ENCODE data around the gene WTIP.

Gene WTIP

DNA sequence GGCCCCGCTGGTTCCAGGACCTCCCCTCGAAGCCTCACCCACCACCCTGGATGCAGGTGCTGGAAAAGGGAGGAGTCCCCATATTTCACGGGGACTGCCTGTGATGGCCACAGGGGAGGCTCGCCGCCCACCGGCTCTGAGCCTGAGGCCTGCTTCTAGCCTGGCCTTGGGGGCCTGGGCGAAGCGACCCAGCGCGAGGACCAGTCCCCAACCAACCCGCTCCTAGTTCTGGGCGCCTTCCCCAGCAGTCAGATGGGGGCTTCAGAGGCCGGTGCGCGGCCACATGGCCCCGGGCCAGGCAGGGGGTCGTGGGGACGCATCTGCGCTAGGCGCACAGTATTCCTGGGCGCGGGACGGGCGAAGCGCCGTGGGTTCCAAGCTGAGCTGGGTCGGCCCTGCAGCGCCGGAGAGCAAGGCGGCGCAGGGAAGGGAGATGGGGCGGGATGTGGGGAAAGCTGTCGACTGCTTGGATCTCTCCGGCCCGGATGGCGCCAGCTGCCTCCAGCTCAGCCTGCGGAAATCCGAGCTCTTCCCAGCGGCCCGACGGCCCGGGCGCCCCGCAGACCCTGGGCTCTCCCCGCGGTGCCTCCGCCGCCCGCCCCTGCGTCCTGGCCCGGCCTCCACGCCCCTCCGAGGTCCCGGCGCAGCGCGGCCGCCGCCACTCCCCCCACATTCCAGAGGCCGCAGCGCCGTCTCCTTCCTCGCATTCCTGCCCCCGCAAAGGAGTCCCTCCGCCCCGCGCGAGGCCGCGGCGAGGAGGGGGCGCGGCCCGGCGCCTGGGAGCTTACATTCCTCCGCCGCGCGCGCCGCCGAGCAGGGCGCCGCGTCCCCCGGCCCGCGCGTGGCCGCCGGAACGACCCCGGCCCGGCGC, at the start of gene WTIP:
Gene WTIP (plus strand): TSS at position 788 of the 871 bp plus-strand sequence. CDS start 217 bp downstream, outside the sequence.
- H2AFZ ChIP-seq (ENCODE audit: low read depth) = no peak within 1 kb of the TSS
- H3K9ac ChIP-seq = no peak within 1 kb of the TSS
- H3K4me2 ChIP-seq = no peak within 1 kb of the TSS
- no peaks in the 10 kb centered on the region for H3K79me2 ChIP-seq (ENCODE audit: insufficient read depth, low read depth)
- no peak within 1 kb of the TSS for H3K27ac ChIP-seq
- TF ChIP-seq, protein P1, sequence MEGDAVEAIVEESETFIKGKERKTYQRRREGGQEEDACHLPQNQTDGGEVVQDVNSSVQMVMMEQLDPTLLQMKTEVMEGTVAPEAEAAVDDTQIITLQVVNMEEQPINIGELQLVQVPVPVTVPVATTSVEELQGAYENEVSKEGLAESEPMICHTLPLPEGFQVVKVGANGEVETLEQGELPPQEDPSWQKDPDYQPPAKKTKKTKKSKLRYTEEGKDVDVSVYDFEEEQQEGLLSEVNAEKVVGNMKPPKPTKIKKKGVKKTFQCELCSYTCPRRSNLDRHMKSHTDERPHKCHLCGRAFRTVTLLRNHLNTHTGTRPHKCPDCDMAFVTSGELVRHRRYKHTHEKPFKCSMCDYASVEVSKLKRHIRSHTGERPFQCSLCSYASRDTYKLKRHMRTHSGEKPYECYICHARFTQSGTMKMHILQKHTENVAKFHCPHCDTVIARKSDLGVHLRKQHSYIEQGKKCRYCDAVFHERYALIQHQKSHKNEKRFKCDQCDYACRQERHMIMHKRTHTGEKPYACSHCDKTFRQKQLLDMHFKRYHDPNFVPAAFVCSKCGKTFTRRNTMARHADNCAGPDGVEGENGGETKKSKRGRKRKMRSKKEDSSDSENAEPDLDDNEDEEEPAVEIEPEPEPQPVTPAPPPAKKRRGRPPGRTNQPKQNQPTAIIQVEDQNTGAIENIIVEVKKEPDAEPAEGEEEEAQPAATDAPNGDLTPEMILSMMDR (conservative IDR thresholded peaks at IDR 0.05; ENCODE audit: low read depth, low read length) = no peak
- H3K36me3 ChIP-seq (ENCODE audit: insufficient read depth) = no peaks in the 10 kb centered on the region
- no peaks in the 10 kb centered on the region for H4K20me1 ChIP-seq (ENCODE audit: insufficient read depth)
- no peak within 1 kb of the TSS for H3K4me3 ChIP-seq (IDR thresholded peaks at IDR 0.05; ENCODE audit: insufficient read depth, low read depth, low read length)
- H3K4me1 ChIP-seq (ENCODE audit: low read depth, poor library complexity, severe bottlenecking) = no peaks in the 10 kb centered on the region
- no peaks in the 10 kb centered on the region for H3K27me3 ChIP-seq (ENCODE audit: insufficient read depth, low read depth)

DNA sequence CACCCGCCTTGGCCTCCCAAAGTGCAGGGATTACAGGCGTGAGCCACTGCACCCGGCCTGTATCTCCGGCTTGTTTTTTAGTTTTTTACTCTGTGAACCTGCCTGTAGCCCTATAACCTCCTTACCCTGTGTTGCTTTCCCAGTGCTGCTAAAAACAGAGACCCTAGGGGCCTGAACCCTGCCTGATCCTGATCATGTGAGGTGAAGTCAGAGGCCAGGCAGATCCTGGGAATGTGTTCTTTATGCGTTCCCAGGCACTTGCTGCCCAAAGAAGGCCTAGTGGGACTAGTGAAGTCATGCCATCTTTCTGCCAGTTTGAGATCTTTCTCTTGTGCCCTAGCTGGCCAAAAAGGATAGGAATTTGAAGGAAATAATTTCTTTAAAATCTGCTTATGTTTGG, 48.8 kb upstream of the WTIP start:
- no peak overlapping the region for H2AFZ ChIP-seq (ENCODE audit: low read depth)
- peaks cover 31% of the 10 kb centered on the region for H3K4me1 ChIP-seq (ENCODE audit: low read depth, poor library complexity, severe bottlenecking)
- peaks cover 12% of the 10 kb centered on the region; the same call in 1 of the 2 replicates for H3K36me3 ChIP-seq (ENCODE audit: insufficient read depth)
- no peak overlapping the region for H3K9ac ChIP-seq
- H3K4me2 ChIP-seq = no peak overlapping the region
- no peaks in the 10 kb centered on the region for H3K27me3 ChIP-seq (ENCODE audit: insufficient read depth, low read depth)
- TF ChIP-seq, protein P1 (conservative IDR thresholded peaks at IDR 0.05; ENCODE audit: low read depth, low read length) = no peak
- H3K4me3 ChIP-seq (IDR thresholded peaks at IDR 0.05; ENCODE audit: insufficient read depth, low read depth, low read length) = no peak overlapping the region
- peaks cover 92% of the 10 kb centered on the region for H3K79me2 ChIP-seq (ENCODE audit: insufficient read depth, low read depth)
- H3K27ac ChIP-seq = no peak overlapping the region
- peaks cover 40% of the 10 kb centered on the region for H4K20me1 ChIP-seq (ENCODE audit: insufficient read depth)

DNA sequence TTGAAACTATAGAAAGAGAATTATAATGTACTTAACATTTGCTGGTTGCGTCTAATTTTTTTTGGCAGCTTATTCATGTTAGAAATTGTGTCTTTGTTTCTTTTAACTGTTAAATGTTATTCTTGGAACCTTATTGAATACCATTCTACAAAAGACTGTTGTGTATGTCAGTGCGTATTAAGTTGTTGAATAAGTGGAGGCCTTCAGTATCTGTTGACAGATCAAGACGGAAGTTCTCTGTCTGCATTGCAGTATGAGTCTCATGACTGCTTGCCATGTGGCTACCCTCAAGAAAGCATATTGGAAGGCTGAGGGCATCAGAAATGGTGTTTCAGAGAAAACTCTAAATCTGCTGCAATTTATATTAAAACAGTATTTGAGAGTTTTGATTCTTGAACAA, 44.8 kb upstream of the WTIP start:
- Histone ChIP-seq H3K79me2 (ENCODE audit: insufficient read depth, low read depth) (peaks cover 82% of the 10 kb centered on the region), H3K4me1 (ENCODE audit: low read depth, poor library complexity, severe bottlenecking) (peaks cover 5% of the 10 kb centered on the region), H3K4me2 (no peak overlapping the region), H3K27me3 (ENCODE audit: insufficient read depth, low read depth) (no peaks in the 10 kb centered on the region), H2AFZ (ENCODE audit: low read depth) (no peak overlapping the region), H3K27ac (no peak overlapping the region), H3K4me3 (IDR thresholded peaks at IDR 0.05; ENCODE audit: insufficient read depth, low read depth, low read length) (no peak overlapping the region), H3K9ac (no peak overlapping the region), H3K36me3 (ENCODE audit: insufficient read depth) (peaks cover 17% of the 10 kb centered on the region; the same call in 1 of the 2 replicates), H4K20me1 (ENCODE audit: insufficient read depth) (peaks cover 18% of the 10 kb centered on the region)
- TF ChIP-seq, protein P1 (conservative IDR thresholded peaks at IDR 0.05; ENCODE audit: low read depth, low read length) = no peak

DNA sequence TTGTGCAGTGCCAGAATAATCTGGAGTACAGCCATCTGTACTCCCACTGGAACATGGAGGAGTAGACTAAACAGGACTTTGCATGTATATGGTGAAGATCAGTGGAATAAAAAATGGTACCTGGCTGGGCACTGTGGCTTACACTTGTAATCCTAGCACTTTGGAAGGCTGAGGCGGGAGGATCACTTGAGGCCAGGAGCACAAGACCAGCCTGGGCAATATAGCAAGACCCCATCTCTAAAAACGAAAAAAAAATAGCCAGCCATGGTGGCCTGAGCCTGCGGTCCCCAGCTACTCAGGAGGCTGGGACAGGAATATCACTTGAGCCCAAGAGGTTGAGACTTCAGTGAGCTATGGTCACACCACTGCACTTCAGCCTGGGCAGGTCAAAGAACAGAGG, 33.4 kb upstream of the WTIP start:
- no peak overlapping the region for H3K9ac ChIP-seq
- H3K27me3 ChIP-seq (ENCODE audit: insufficient read depth, low read depth) = no peaks in the 10 kb centered on the region
- no peak overlapping the region for H3K4me2 ChIP-seq
- H3K4me1 ChIP-seq (ENCODE audit: low read depth, poor library complexity, severe bottlenecking) = no peaks in the 10 kb centered on the region
- no peak overlapping the region for H3K27ac ChIP-seq
- no peak overlapping the region for H2AFZ ChIP-seq (ENCODE audit: low read depth)
- TF ChIP-seq, protein P1 (conservative IDR thresholded peaks at IDR 0.05; ENCODE audit: low read depth, low read length) = no peak
- peaks cover 19% of the 10 kb centered on the region; the same call in 1 of the 2 replicates for H3K36me3 ChIP-seq (ENCODE audit: insufficient read depth)
- H4K20me1 ChIP-seq (ENCODE audit: insufficient read depth) = no peaks in the 10 kb centered on the region; the same call in 1 of the 2 replicates
- no peak overlapping the region for H3K4me3 ChIP-seq (IDR thresholded peaks at IDR 0.05; ENCODE audit: insufficient read depth, low read depth, low read length)
- no peaks in the 10 kb centered on the region; the same call in 1 of the 2 replicates for H3K79me2 ChIP-seq (ENCODE audit: insufficient read depth, low read depth)
